WTC11 (cell line): Measurements from ENCODE around the gene RMND5B. TPM values are rescaled to one million over a fixed set of nuclear protein-coding genes. Genes with fewer than 3 reads are reported as not detected.

ENCODE experiments used
- ATAC-seq: fragments of 200-7000 bp; cut with Tn5 transposase; 2 replicates; pipeline ENCODE4 v1.10.0; 2021; ENCODE audit warnings: mild to moderate bottlenecking, moderate library complexity
- CTCF ChIA-PET: fragments of 300-600 bp; sonication (Branson Sonifier 250); formaldehyde crosslinking; loops from one replicate; lab custom pipeline; 2021; ENCODE audit warnings: antibody characterized with exemption; lab: Charles Lee
- POLR2A ChIA-PET: fragments of 350-600 bp; sonication (Branson Sonifier 250); formaldehyde crosslinking; loops from one replicate; lab custom pipeline; 2021; ENCODE audit warnings: antibody characterized with exemption; lab: Charles Lee
- DNase-seq: peaks from one replicate; pipeline ENCODE4 v3.0.0; 2021; ENCODE audit warnings: low spot score
- H3K27ac Mint-ChIP-seq: 2 replicates; pipeline ENCODE4 v1.8.0; 2021; ENCODE audit warnings: mixed read lengths
- H3K27me3 Mint-ChIP-seq: 2 replicates; pipeline ENCODE4 v1.8.0; 2021; ENCODE audit warnings: low read depth, mild to moderate bottlenecking, moderate library complexity, mixed read lengths
- H3K36me3 Mint-ChIP-seq: 2 replicates; pipeline ENCODE4 v1.8.0; 2021; ENCODE audit warnings: mixed read lengths
- H3K4me1 Mint-ChIP-seq: 2 replicates; pipeline ENCODE4 v1.8.0; 2022; ENCODE audit warnings: mixed read lengths
- H3K4me3 Mint-ChIP-seq: 2 replicates; pipeline ENCODE4 v1.8.0; 2021; ENCODE audit warnings: mild to moderate bottlenecking, moderate library complexity, mixed read lengths
- H3K9me3 Mint-ChIP-seq: 2 replicates; pipeline ENCODE4 v1.8.0; 2021; ENCODE audit warnings: mixed read lengths
- ATF2 ChIP-seq: sonication (generic); formaldehyde crosslinking; IDR thresholded peaks from 2 replicates; pipeline ENCODE4 v1.8.1; 2022; ENCODE audit warnings: low read depth, missing genetic modification reagents, borderline replicate concordance
- CREB1 ChIP-seq: sonication (generic); formaldehyde crosslinking; IDR thresholded peaks from 2 replicates; pipeline ENCODE4 v1.8.0; 2023; ENCODE audit warnings: mild to moderate bottlenecking, missing genetic modification reagents
- EMX1 ChIP-seq: fragments of 250-450 bp; sonication (Bioruptor Pico); IDR thresholded peaks from 2 replicates; pipeline ENCODE4 v1.8.0; 2021; ENCODE audit warnings: mild to moderate bottlenecking
- ESRRA ChIP-seq: sonication (generic); formaldehyde crosslinking; IDR thresholded peaks from 2 replicates; pipeline ENCODE4 v1.8.1; 2022; ENCODE audit warnings: mild to moderate bottlenecking, missing genetic modification reagents, borderline replicate concordance
- HMGA2 ChIP-seq: fragments of 250-450 bp; sonication (Bioruptor Pico); IDR thresholded peaks from 2 replicates; pipeline ENCODE4 v1.4.0; 2021; ENCODE audit warnings: mild to moderate bottlenecking, moderate library complexity
- IRF2 ChIP-seq: sonication (generic); formaldehyde crosslinking; IDR thresholded peaks from 2 replicates; pipeline ENCODE4 v1.8.0; 2022; ENCODE audit warnings: low read depth, missing genetic modification reagents, borderline replicate concordance
- JAZF1 ChIP-seq: fragments of 250-450 bp; sonication (Bioruptor Pico); IDR thresholded peaks from 2 replicates; pipeline ENCODE4 v1.9.0; 2021; ENCODE audit warnings: moderate library complexity, mild to moderate bottlenecking, inconsistent platforms
- MLX ChIP-seq: sonication (generic); formaldehyde crosslinking; IDR thresholded peaks from 2 replicates; pipeline ENCODE4 v1.8.1; 2023; ENCODE audit warnings: mild to moderate bottlenecking, missing genetic modification reagents, moderate library complexity
- MYBL2 ChIP-seq: sonication (generic); formaldehyde crosslinking; IDR thresholded peaks from 2 replicates; pipeline ENCODE4 v1.8.1; 2023; ENCODE audit warnings: mild to moderate bottlenecking, moderate library complexity, missing genetic modification reagents
- NFATC4 ChIP-seq: fragments of 250-450 bp; sonication (Bioruptor Pico); IDR thresholded peaks from 2 replicates; pipeline ENCODE4 v1.9.0; 2021; ENCODE audit warnings: mild to moderate bottlenecking
- NR2C2 ChIP-seq: sonication (generic); formaldehyde crosslinking; IDR thresholded peaks from 2 replicates; pipeline ENCODE4 v1.8.0; 2022; ENCODE audit warnings: mild to moderate bottlenecking, missing genetic modification reagents
- RELA ChIP-seq: sonication (generic); formaldehyde crosslinking; IDR thresholded peaks from 2 replicates; pipeline ENCODE4 v1.8.1; 2022; ENCODE audit warnings: missing genetic modification reagents, mild to moderate bottlenecking, borderline replicate concordance
- RORB ChIP-seq: fragments of 250-450 bp; sonication (Bioruptor Pico); IDR thresholded peaks from 2 replicates; pipeline ENCODE4 v1.9.0; 2021; ENCODE audit warnings: mild to moderate bottlenecking
- SMAD3 ChIP-seq: sonication (generic); formaldehyde crosslinking; IDR thresholded peaks from 2 replicates; pipeline ENCODE4 v1.8.0; 2022; ENCODE audit warnings: missing genetic modification reagents, mild to moderate bottlenecking, borderline replicate concordance
- SMAD4 ChIP-seq: sonication (generic); formaldehyde crosslinking; IDR thresholded peaks from 2 replicates; pipeline ENCODE4 v1.8.0; 2022; ENCODE audit warnings: mild to moderate bottlenecking, missing genetic modification reagents
- USF2 ChIP-seq: sonication (generic); formaldehyde crosslinking; IDR thresholded peaks from 2 replicates; pipeline ENCODE4 v1.8.1; 2023; ENCODE audit warnings: mild to moderate bottlenecking, missing genetic modification reagents, moderate library complexity
- ZNF219 ChIP-seq: sonication (generic); formaldehyde crosslinking; IDR thresholded peaks from 2 replicates; pipeline ENCODE4 v1.8.0; 2023; ENCODE audit warnings: missing genetic modification reagents, mild to moderate bottlenecking, borderline replicate concordance
- ZNF317 ChIP-seq: sonication (generic); formaldehyde crosslinking; IDR thresholded peaks from 2 replicates; pipeline ENCODE4 v1.8.1; 2023; ENCODE audit warnings: low read depth, mild to moderate bottlenecking, moderate library complexity, missing genetic modification reagents, borderline replicate concordance
- total RNA-seq: library from RNA; stranded (reverse); gene quantifications from 3 replicates; pipeline ENCODE4 v1.2.3, GENCODE V29; 2021
- TF ChIP-seq, protein P1 (sequence below): fragments of 250-450 bp; sonication (Bioruptor Pico); IDR thresholded peaks from 2 replicates; pipeline ENCODE4 v1.9.0; 2021; ENCODE audit warnings: mild to moderate bottlenecking
- TF ChIP-seq, protein P2 (sequence below): fragments of 250-450 bp; sonication (Bioruptor Pico); IDR thresholded peaks from 2 replicates; pipeline ENCODE4 v1.9.0; 2021; ENCODE audit warnings: moderate library complexity, mild to moderate bottlenecking, inconsistent platforms, borderline replicate concordance

Gene RMND5B
- total RNA-seq, 1 experiment from 2014 or later: 93.3 TPM

- no peak overlapping the region for H3K4me3 Mint-ChIP-seq
- no peaks in the 10 kb centered on the region; the same call in 1 of the 2 replicates for H3K36me3 Mint-ChIP-seq
- H3K27me3 Mint-ChIP-seq: peaks cover 3% of the 10 kb centered on the region; the same call in 1 of the 2 replicates
- POLR2A ChIA-PET: interaction anchor here (3.7 kb wide), 1 partner anchor 18 kb away, joined by 15 read pairs; the partner anchor contains the start of gene HNRNPAB
- 0 out of 2 replicates have a peak, but pooled peaks cover 4% of the 10 kb centered on the region for H3K9me3 Mint-ChIP-seq
- CTCF ChIA-PET: no interaction called here
- DNase-seq: no peak
- H3K4me1 Mint-ChIP-seq: peaks cover 13% of the 10 kb centered on the region
- no peak for TF ChIP-seq MLX
- no peak for TF ChIP-seq NR2C2 (CRISPR knock-in tag)
- TF ChIP-seq RELA (CRISPR knock-in tag): no peak
- TF ChIP-seq SMAD3 (CRISPR knock-in tag): no peak
- no peak for TF ChIP-seq RORB (CRISPR knock-in tag)
- TF ChIP-seq ZNF317: no peak
- TF ChIP-seq SMAD4 (CRISPR knock-in tag): no peak
- TF ChIP-seq MYBL2: no peak
- H3K27ac Mint-ChIP-seq: no peak overlapping the region
- ATAC-seq: no peak
Observed at GRCh38 chr5:178186427-178186826, 55.6 kb downstream of the RMND5B start.

DNA sequence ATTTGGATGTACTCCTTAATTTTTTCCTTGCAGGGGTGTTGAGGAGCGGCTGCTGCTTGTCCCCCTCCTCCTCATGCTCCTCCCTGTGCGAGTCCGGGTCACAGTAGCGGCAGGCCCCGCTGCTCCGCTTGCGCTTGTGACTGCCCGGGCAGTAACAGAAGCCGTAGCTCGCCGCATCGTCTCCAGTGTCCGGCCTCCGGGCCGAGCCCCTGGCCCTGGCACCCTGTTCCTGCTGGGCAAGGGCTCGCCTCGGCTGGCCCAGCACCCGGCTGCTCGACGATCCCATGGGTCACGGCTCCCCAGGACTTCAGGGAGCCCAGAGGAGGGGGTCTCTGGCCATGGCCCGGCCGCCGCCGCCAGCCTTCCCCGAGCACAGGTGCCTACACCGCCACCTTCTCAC lies 56.2 kb downstream of the RMND5B start, which contains the start of gene GMCL2:
GMCL2 (minus strand) TSS at position 358 of the 400 bp plus-strand sequence; CDS start at position 286, 72 bp downstream.
- no peak within 1 kb of the TSS for H3K4me3 Mint-ChIP-seq
- TF ChIP-seq RELA (CRISPR knock-in tag): no peak
- no peak for TF ChIP-seq ATF2 (CRISPR knock-in tag)
- TF ChIP-seq JAZF1 (CRISPR knock-in tag): no peak
- no peak for ATAC-seq
- POLR2A ChIA-PET: interaction anchor here (3.7 kb wide), 1 partner anchor 17 kb away, joined by 15 read pairs; the partner anchor contains the start of gene HNRNPAB
- H3K27me3 Mint-ChIP-seq: peaks cover 3% of the 10 kb centered on the region
- H3K36me3 Mint-ChIP-seq: peaks cover 2% of the 10 kb centered on the region
- peaks cover 4% of the 10 kb centered on the region; the same call in 1 of the 2 replicates for H3K9me3 Mint-ChIP-seq
- H3K4me1 Mint-ChIP-seq: peaks cover 10% of the 10 kb centered on the region
- H3K27ac Mint-ChIP-seq: no peak within 1 kb of the TSS
- CTCF ChIA-PET: no interaction called here
- DNase-seq: no peak

DNA sequence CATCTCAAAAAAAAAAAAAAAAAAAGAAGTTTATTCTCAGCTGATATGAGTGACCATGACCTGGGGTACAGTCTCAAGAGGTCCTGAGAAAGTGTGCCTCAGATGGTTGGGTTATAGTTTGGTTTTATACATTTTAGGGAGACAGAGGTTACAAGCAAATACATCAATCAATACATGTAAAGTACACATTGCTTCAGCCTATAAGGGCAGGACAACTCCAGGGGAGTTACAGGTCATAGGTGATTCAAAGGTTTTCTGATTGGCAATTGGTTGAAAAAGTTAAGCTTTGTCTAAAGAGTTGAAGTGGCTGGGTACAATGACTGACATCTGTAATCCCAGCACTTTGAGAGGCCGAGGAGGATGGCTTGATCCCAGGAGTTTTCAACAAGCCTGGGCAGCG lies 58.6 kb downstream of the RMND5B start:
- Mint-ChIP-seq H3K4me1 (peaks cover 6% of the 10 kb centered on the region), H3K4me3 (no peak overlapping the region), H3K27me3 (peaks cover 5% of the 10 kb centered on the region), H3K36me3 (peaks cover 15% of the 10 kb centered on the region), H3K27ac (no peak overlapping the region), H3K9me3 (peaks cover 17% of the 10 kb centered on the region)
- POLR2A ChIA-PET: no interaction called here
- TF ChIP-seq ESRRA (CRISPR knock-in tag) (no peak), RELA (CRISPR knock-in tag) (no peak), HMGA2 (CRISPR knock-in tag) (no peak), JAZF1 (CRISPR knock-in tag) (no peak), SMAD4 (CRISPR knock-in tag) (no peak), USF2 (CRISPR knock-in tag) (no peak), IRF2 (CRISPR knock-in tag) (no peak), ZNF219 (no peak), EMX1 (CRISPR knock-in tag) (no peak), NFATC4 (no peak), CREB1 (CRISPR knock-in tag) (no peak)
- TF ChIP-seq, protein P1, sequence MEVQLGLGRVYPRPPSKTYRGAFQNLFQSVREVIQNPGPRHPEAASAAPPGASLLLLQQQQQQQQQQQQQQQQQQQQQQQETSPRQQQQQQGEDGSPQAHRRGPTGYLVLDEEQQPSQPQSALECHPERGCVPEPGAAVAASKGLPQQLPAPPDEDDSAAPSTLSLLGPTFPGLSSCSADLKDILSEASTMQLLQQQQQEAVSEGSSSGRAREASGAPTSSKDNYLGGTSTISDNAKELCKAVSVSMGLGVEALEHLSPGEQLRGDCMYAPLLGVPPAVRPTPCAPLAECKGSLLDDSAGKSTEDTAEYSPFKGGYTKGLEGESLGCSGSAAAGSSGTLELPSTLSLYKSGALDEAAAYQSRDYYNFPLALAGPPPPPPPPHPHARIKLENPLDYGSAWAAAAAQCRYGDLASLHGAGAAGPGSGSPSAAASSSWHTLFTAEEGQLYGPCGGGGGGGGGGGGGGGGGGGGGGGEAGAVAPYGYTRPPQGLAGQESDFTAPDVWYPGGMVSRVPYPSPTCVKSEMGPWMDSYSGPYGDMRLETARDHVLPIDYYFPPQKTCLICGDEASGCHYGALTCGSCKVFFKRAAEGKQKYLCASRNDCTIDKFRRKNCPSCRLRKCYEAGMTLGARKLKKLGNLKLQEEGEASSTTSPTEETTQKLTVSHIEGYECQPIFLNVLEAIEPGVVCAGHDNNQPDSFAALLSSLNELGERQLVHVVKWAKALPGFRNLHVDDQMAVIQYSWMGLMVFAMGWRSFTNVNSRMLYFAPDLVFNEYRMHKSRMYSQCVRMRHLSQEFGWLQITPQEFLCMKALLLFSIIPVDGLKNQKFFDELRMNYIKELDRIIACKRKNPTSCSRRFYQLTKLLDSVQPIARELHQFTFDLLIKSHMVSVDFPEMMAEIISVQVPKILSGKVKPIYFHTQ (CRISPR knock-in tag): no peak
- TF ChIP-seq, protein P2, sequence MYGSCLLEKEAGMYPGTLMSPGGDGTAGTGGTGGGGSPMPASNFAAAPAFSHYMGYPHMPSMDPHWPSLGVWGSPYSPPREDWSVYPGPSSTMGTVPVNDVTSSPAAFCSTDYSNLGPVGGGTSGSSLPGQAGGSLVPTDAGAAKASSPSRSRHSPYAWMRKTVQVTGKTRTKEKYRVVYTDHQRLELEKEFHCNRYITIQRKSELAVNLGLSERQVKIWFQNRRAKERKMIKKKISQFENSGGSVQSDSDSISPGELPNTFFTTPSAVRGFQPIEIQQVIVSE (CRISPR knock-in tag): no peak
- CTCF ChIA-PET: interaction anchor here (0.7 kb wide), 1 partner anchor 687 kb away, joined by 3 read pairs; no protein-coding TSS in a partner anchor
- ATAC-seq: no peak
- no peak for DNase-seq
